ENCODE data around the gene ILDR2.
"Not testable (repeated sequence)": the region's sequence is repeated elsewhere in the genome, so short reads cannot be mapped to it uniquely, and the experiment has no call there.

ILDR2 gene

GRCh38 chr1:166882893-166883292 lies 92.4 kb downstream of the ILDR2 start:
- no peak for DNase-seq

GRCh38 chr1:166878173-166878917 lies 97.0 kb downstream of the ILDR2 start:
- DNase-seq: not testable (repeated sequence)

GRCh38 chr1:166876540-166876838 lies 98.9 kb downstream of the ILDR2 start:
- DNase-seq: no peak

- DNase-seq: peak; percentile 99
These were observed 99.4 kb downstream of the ILDR2 start, which contains the start of gene TADA1 for GRCh38 chr1:166875734-166876539. Gene TADA1 (minus strand): TSS chr1:166876264. CDS start chr1:166876233, 31 bp downstream.

GRCh38 chr1:166875302-166875733 lies 100.0 kb downstream of the ILDR2 start:
- no peak for DNase-seq

GRCh38 chr1:166874464-166874863 lies 100.9 kb downstream of the ILDR2 start:
- DNase-seq: no peak

GRCh38 chr1:166870584-166870983 lies 104.8 kb downstream of the ILDR2 start:
- DNase-seq: no peak

- no peak for DNase-seq
These were observed 105.8 kb downstream of the ILDR2 start for GRCh38 chr1:166869318-166870099.

- DNase-seq: no peak
These were observed 106.7 kb downstream of the ILDR2 start for GRCh38 chr1:166868639-166869038.

- no peak for DNase-seq
These were observed 109.4 kb downstream of the ILDR2 start for GRCh38 chr1:166865926-166866325.

- DNase-seq: no peak
These were observed 115.7 kb downstream of the ILDR2 start for GRCh38 chr1:166859597-166859996.

- DNase-seq: no peak
These were observed 116.5 kb downstream of the ILDR2 start for GRCh38 chr1:166858726-166859419.
